SU-DHL-6 (cell line): ENCODE measurements around the gene CCNF.

ENCODE experiments used
- CTCF ChIP-seq: fragments of 200-600 bp; sonication (generic); IDR thresholded peaks from one replicate; pipeline ENCODE4 v1.5.1; 2017; ENCODE audit warnings: antibody characterized with exemption, mild to moderate bottlenecking, low read length, moderate library complexity; ENCODE audit not compliant: insufficient read depth, poor library complexity, severe bottlenecking
- EZH2phosphoT487 ChIP-seq: fragments of 200-600 bp; sonication (generic), shearing (Covaris generic); conservative IDR thresholded peaks from 2 replicates; pipeline ENCODE4 v1.6.1; 2018; ENCODE audit warnings: mild to moderate bottlenecking, antibody characterized with exemption, low read length, moderate library complexity, mixed read lengths

- no peak for TF ChIP-seq CTCF
- no peak for TF ChIP-seq EZH2phosphoT487
These were observed 25.1 kb upstream of the CCNF start for GRCh38 chr16:2404099-2404498.
